HCT116 (cell line): ENCODE results near the gene CYP21A2. TPM values are rescaled to one million over a fixed set of nuclear protein-coding genes. Genes with fewer than 3 reads are reported as not detected.
A peak's percentile ranks its signal among the peaks of the same experiment; 100 is the strongest.

Experiments
- ATAC-seq: fragments of 200-7000 bp; cut with Tn5 transposase; 2 replicates; pipeline ENCODE4 v1.9.1; 2020; ENCODE audit warnings: mild to moderate bottlenecking, moderate library complexity
- BruUV-seq: library from RNA; stranded (reverse); fragments of 400-500 nt; replicated peaks from 2 replicates; lab custom pipeline; 2021; lab: Mats Ljungman, UMichigan
- CTCF ChIA-PET: fragments of 300-600 bp; sonication (Branson Sonifier 250); formaldehyde crosslinking; loops from one replicate; lab custom pipeline; 2021; ENCODE audit warnings: antibody characterized with exemption; lab: Charles Lee
- POLR2A ChIA-PET: fragments of 300-600, 350-600 bp; sonication (Branson Sonifier 250); formaldehyde crosslinking; loops from one replicate; lab custom pipeline; 2021; ENCODE audit warnings: antibody characterized with exemption; lab: Charles Lee
- RAD21 ChIA-PET, 2 experiments: fragments of 300-600 bp; sonication (Branson Sonifier 250); formaldehyde crosslinking; loops; one replicate each; lab custom pipeline; 2023; ENCODE audit warnings: low total read pairs in 2 of 2; ENCODE audit not compliant: uncharacterized antibody in 2 of 2, unreplicated experiment in 2 of 2, low non-redundant PET in 1 of 2; lab: Charles Lee
- DNase-seq: peaks from one replicate; pipeline ENCODE4 v3.0.0-alpha.2; 2010; ENCODE audit warnings: low read depth, low spot score
- H2AFZ ChIP-seq: fragments of 200-600 bp; shearing (Covaris generic), sonication (generic); 2 replicates; pipeline ENCODE4 v1.6.1; 2017; ENCODE audit warnings: low read depth, mixed run types, mixed read lengths, antibody characterized with exemption, low read length; ENCODE audit not compliant: poor library complexity, severe bottlenecking
- H3K27ac ChIP-seq: 2 replicates; pipeline ENCODE4 v1.5.1; 2012; ENCODE audit warnings: low read depth, low read length
- H3K27me3 ChIP-seq: fragments of 200-600 bp; sonication (generic); 2 replicates; pipeline ENCODE4 v1.6.1; 2016; ENCODE audit warnings: mixed run types, low read length, mixed read lengths; ENCODE audit not compliant: insufficient read depth
- H3K36me3 ChIP-seq, 2 experiments: fragments of 200-500 bp in 1 of 2; fragments of 200-600 bp in 1 of 2; sonication (Bioruptor generic) in 1 of 2; sonication (generic) in 1 of 2; 2 replicates each; pipeline versions ENCODE4 v1.5.1 to v1.6.1; 2014 to 2016; ENCODE audit warnings: low read length in 2 of 2, inconsistent platforms in 1 of 2, mixed read lengths in 1 of 2, mixed run types in 1 of 2; ENCODE audit not compliant: insufficient read depth in 2 of 2, control insufficient read depth in 1 of 2
- H3K4me1 ChIP-seq, 2 experiments: fragments of 200-600 bp in 1 of 2; sonication (generic) in 1 of 2; 2 replicates each; pipeline versions ENCODE4 v1.5.1 to v1.6.1; 2012 to 2017; ENCODE audit warnings: low read length in 2 of 2, inconsistent platforms in 1 of 2, mild to moderate bottlenecking in 1 of 2, mixed read lengths in 1 of 2, mixed run types in 1 of 2, moderate library complexity in 1 of 2; ENCODE audit not compliant: insufficient read depth in 2 of 2, control insufficient read depth in 1 of 2
- H3K4me2 ChIP-seq: fragments of 200-600 bp; sonication (generic); 2 replicates; pipeline ENCODE4 v1.6.1; 2017; ENCODE audit warnings: mixed run types, low read length, mixed read lengths
- H3K4me3 ChIP-seq, 2 experiments: fragments of 200-600 bp in 1 of 2; sonication (generic) in 1 of 2; replicated peaks in 1 of 2; 2 replicates each; pipeline ENCODE4 v1.5.1; 2011 to 2016; ENCODE audit warnings: low read length in 2 of 2, control low read depth in 1 of 2, low read depth in 1 of 2, mild to moderate bottlenecking in 1 of 2, mixed read lengths in 1 of 2, mixed run types in 1 of 2
- H3K79me2 ChIP-seq: fragments of 200-600 bp; sonication (generic); 2 replicates; pipeline ENCODE4 v1.6.1; 2017; ENCODE audit warnings: mild to moderate bottlenecking, mixed run types, low read length, moderate library complexity, mixed read lengths; ENCODE audit not compliant: insufficient read depth
- H3K9ac ChIP-seq: fragments of 200-600 bp; sonication (generic); 2 replicates; pipeline ENCODE4 v1.6.1; 2016; ENCODE audit warnings: low read length, mixed read lengths
- H3K9me2 ChIP-seq: fragments of 200-600 bp; sonication (generic), shearing (Covaris generic); 2 replicates; pipeline ENCODE4 v1.6.1; 2017; ENCODE audit warnings: mixed run types, mild to moderate bottlenecking, moderate library complexity; ENCODE audit not compliant: insufficient read depth
- H3K9me3 ChIP-seq, 2 experiments: fragments of 200-500 bp in 1 of 2; fragments of 200-600 bp in 1 of 2; sonication (Bioruptor generic) in 1 of 2; sonication (generic) in 1 of 2; 2 replicates each; pipeline ENCODE4 v1.6.1; 2014 to 2017; ENCODE audit warnings: low read length in 2 of 2, mixed read lengths in 2 of 2, inconsistent platforms in 1 of 2, low read depth in 1 of 2, mild to moderate bottlenecking in 1 of 2, mixed run types in 1 of 2, moderate library complexity in 1 of 2; ENCODE audit not compliant: control insufficient read depth in 1 of 2, insufficient read depth in 1 of 2
- H4K20me1 ChIP-seq: fragments of 200-600 bp; sonication (generic), shearing (Covaris generic); 2 replicates; pipeline ENCODE4 v1.6.1; 2017; ENCODE audit warnings: mixed run types, mild to moderate bottlenecking, moderate library complexity; ENCODE audit not compliant: insufficient read depth
- CBX3 ChIP-seq: IDR thresholded peaks from 2 replicates; pipeline ENCODE4 v1.6.1; 2012; ENCODE audit warnings: low read depth
- EGR1 ChIP-seq: IDR thresholded peaks from 2 replicates; pipeline ENCODE4 v1.6.1; 2012; ENCODE audit warnings: low read depth
- ELF1 ChIP-seq: IDR thresholded peaks from 2 replicates; pipeline ENCODE4 v1.6.1; 2012; ENCODE audit warnings: low read depth, borderline replicate concordance
- EZH2phosphoT487 ChIP-seq: fragments of 200-600 bp; IDR thresholded peaks from 2 replicates; pipeline ENCODE4 v1.6.1; 2018; ENCODE audit warnings: antibody characterized with exemption, borderline replicate concordance
- FOSL1 ChIP-seq: IDR thresholded peaks from 2 replicates; pipeline ENCODE4 v1.6.1; 2012; ENCODE audit warnings: low read depth
- POLR2A ChIP-seq: IDR thresholded peaks from 2 replicates; pipeline ENCODE4 v1.7.0; 2011; ENCODE audit warnings: borderline replicate concordance; ENCODE audit not compliant: insufficient read depth, insufficient read length; ENCODE audit errors: extremely low read depth
- RAD21 ChIP-seq: IDR thresholded peaks from 2 replicates; pipeline ENCODE4 v1.6.1; 2012; ENCODE audit warnings: low read depth, mild to moderate bottlenecking
- REST ChIP-seq: IDR thresholded peaks from 2 replicates; pipeline ENCODE4 v1.6.1; 2012; ENCODE audit warnings: low read depth
- SIN3A ChIP-seq: IDR thresholded peaks from 2 replicates; pipeline ENCODE4 v1.6.1; 2012; ENCODE audit warnings: low read depth
- SRF ChIP-seq: IDR thresholded peaks from 2 replicates; pipeline ENCODE4 v1.6.1; 2012; ENCODE audit warnings: low read depth
- TCF7L2 ChIP-seq: IDR thresholded peaks from 2 replicates; pipeline ENCODE4 v1.7.0; 2011; ENCODE audit warnings: borderline replicate concordance, inconsistent platforms; ENCODE audit not compliant: insufficient read depth, insufficient read length; ENCODE audit errors: extremely low read depth
- YY1 ChIP-seq: IDR thresholded peaks from 2 replicates; pipeline ENCODE4 v1.6.1; 2011; ENCODE audit warnings: low read length, low read depth, moderate library complexity, mild to moderate bottlenecking; ENCODE audit not compliant: insufficient replicate concordance; ENCODE audit errors: extremely low read depth
- intact Hi-C: fragments of 100-400 bp; cut with micrococcal nuclease; formaldehyde crosslinking; loops from 2 replicates; pipeline ENCODE4 v1.10.0; 2022
- total RNA-seq: library from RNA; stranded (reverse); gene quantifications from one replicate; pipeline ENCODE4 v1.2.1, GENCODE V29; 2021; ENCODE audit not compliant: unreplicated experiment
- TF ChIP-seq, protein P1 (sequence below): IDR thresholded peaks from 2 replicates; pipeline ENCODE4 v1.6.1; 2011; ENCODE audit warnings: mild to moderate bottlenecking, low read length, moderate library complexity; ENCODE audit not compliant: insufficient replicate concordance; ENCODE audit errors: extremely low read depth

The CYP21A2 gene
- total RNA-seq, 1 experiment from 2014 or later = 1.4 TPM

GRCh38 chr6:32087574-32088486 lies 49.6 kb downstream of the CYP21A2 start (continued):
- TF ChIP-seq, protein P1, sequence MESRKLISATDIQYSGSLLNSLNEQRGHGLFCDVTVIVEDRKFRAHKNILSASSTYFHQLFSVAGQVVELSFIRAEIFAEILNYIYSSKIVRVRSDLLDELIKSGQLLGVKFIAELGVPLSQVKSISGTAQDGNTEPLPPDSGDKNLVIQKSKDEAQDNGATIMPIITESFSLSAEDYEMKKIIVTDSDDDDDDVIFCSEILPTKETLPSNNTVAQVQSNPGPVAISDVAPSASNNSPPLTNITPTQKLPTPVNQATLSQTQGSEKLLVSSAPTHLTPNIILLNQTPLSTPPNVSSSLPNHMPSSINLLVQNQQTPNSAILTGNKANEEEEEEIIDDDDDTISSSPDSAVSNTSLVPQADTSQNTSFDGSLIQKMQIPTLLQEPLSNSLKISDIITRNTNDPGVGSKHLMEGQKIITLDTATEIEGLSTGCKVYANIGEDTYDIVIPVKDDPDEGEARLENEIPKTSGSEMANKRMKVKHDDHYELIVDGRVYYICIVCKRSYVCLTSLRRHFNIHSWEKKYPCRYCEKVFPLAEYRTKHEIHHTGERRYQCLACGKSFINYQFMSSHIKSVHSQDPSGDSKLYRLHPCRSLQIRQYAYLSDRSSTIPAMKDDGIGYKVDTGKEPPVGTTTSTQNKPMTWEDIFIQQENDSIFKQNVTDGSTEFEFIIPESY = no peak
- TF ChIP-seq RAD21 (peak; percentile 88), FOSL1 (no peak), EZH2phosphoT487 (no peak), SRF (no peak)

DNA sequence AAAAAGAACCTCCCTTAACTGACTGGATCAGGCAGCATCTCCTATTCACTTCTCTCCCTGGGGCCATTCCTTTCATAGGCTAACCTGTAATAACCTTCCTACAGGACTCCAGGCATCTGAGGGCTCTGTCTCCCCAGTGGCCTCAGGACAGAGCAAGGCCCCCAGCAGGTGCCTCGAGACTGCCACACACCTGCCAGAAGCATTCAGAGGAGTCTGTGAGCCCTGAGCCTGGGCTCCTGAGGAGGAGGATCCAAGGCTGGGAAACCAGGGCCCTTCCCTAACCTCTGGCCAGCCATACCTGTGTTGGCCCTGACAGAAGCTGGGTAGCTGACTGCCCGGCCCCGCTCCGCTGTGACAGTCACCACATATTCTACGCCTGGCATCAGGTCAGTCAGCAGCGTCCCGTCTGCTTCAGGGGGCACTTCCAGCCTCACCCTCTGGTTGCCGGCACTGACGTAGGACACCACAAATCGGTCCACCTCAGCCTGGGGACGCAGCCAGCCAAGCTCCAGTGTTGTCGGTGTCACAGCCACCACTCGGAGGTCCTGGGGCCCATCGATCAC lies 50.4 kb downstream of the CYP21A2 start:
- ChIA-PET POLR2A (no interaction called here), CTCF (interaction anchor here (0.9 to 1.6 kb wide), 4 partner anchors 13 to 325 kb away, joined by 3 to 5 read pairs (median 4); no protein-coding TSS in a partner anchor), RAD21 (no interaction called here)
- BruUV-seq = no TSS peak
- H3K27me3 ChIP-seq = no peaks in the 10 kb centered on the region
- H3K4me1 ChIP-seq = peaks cover 14 to 22% of the 10 kb centered on the region in 2 experiments
- H3K9me3 ChIP-seq = no peaks in the 10 kb centered on the region
- 0 out of 2 replicates have a peak overlapping the region, but pooled peaks have one; percentile 14 for H3K9ac ChIP-seq
- H3K27ac ChIP-seq = no peak overlapping the region; the same call in 1 of the 2 replicates
- no peaks in the 10 kb centered on the region for H3K79me2 ChIP-seq
- H4K20me1 ChIP-seq = no peaks in the 10 kb centered on the region
- no peak for DNase-seq
- no peak overlapping the region for H3K4me3 ChIP-seq
- H3K36me3 ChIP-seq = no peaks in the 10 kb centered on the region
- no peak overlapping the region for H2AFZ ChIP-seq
- H3K9me2 ChIP-seq = no peaks in the 10 kb centered on the region
- intact Hi-C loops = no loop called here
- H3K4me2 ChIP-seq = peak overlapping the region; percentile 56; the same call in 1 of the 2 replicates
- no peak for ATAC-seq
- TF ChIP-seq FOSL1 (no peak), YY1 (no peak), SIN3A (no peak), ELF1 (no peak), POLR2A (no peak), EGR1 (no peak), SRF (no peak), CBX3 (no peak), REST (no peak), TCF7L2 (no peak)
- TF ChIP-seq, protein P1 = no peak
